ENCODE results near the gene MT1H.

The MT1H gene

GRCh38 chr16:56686758-56687157 is 17.1 kb downstream of the MT1H start:
- Histone ChIP-seq H3K27me3 (replicated peaks) (no peaks in the 10 kb centered on the region), H3K4me3 (ENCODE audit: low read depth, low read length) (no peak overlapping the region), H3K27ac (no peak overlapping the region), H3K36me3 (replicated peaks) (no peaks in the 10 kb centered on the region)
- in situ Hi-C loops (cut with HindIII; ENCODE audit: low pct_ligation_motif_present, low sequenced_read_pairs) = no loop called here
- DNase-seq = no peak
- TF ChIP-seq CTCF (IDR thresholded peaks at IDR 0.05; ENCODE audit: low read depth, low read length, missing control alignments) = no peak

- Histone ChIP-seq H3K36me3 (replicated peaks) (no peaks in the 10 kb centered on the region), H3K4me3 (ENCODE audit: low read depth, low read length) (no peak overlapping the region), H3K27me3 (replicated peaks) (no peaks in the 10 kb centered on the region), H3K27ac (no peak overlapping the region)
- in situ Hi-C loops (cut with HindIII; ENCODE audit: low pct_ligation_motif_present, low sequenced_read_pairs) = no loop called here
- DNase-seq = no peak
- peak; percentile 9 for TF ChIP-seq CTCF (IDR thresholded peaks at IDR 0.05; ENCODE audit: low read depth, low read length, missing control alignments)
Measured at GRCh38 chr16:56688762-56689161, 19.1 kb downstream of the MT1H start.

- H3K27ac ChIP-seq = no peak overlapping the region
- in situ Hi-C loops (cut with HindIII; ENCODE audit: low pct_ligation_motif_present, low sequenced_read_pairs) = no loop called here
- no peak overlapping the region for H3K4me3 ChIP-seq (ENCODE audit: low read depth, low read length)
- no peak for DNase-seq
- H3K36me3 ChIP-seq (replicated peaks) = no peaks in the 10 kb centered on the region
- H3K27me3 ChIP-seq (replicated peaks) = no peaks in the 10 kb centered on the region
- TF ChIP-seq CTCF (IDR thresholded peaks at IDR 0.05; ENCODE audit: low read depth, low read length, missing control alignments) = no peak
Measured at GRCh38 chr16:56689171-56689570, 19.6 kb downstream of the MT1H start.

- no peaks in the 10 kb centered on the region for H3K36me3 ChIP-seq (replicated peaks)
- in situ Hi-C loops (cut with HindIII; ENCODE audit: low pct_ligation_motif_present, low sequenced_read_pairs) = no loop called here
- H3K4me3 ChIP-seq (ENCODE audit: low read depth, low read length) = no peak overlapping the region
- no peak for DNase-seq
- TF ChIP-seq CTCF (IDR thresholded peaks at IDR 0.05; ENCODE audit: low read depth, low read length, missing control alignments) = no peak
- H3K27ac ChIP-seq = no peak overlapping the region
- H3K27me3 ChIP-seq (replicated peaks) = no peaks in the 10 kb centered on the region
Measured at GRCh38 chr16:56690420-56691122, 21.0 kb downstream of the MT1H start.

- Histone ChIP-seq H3K4me3 (ENCODE audit: low read depth, low read length) (no peak overlapping the region), H3K27ac (no peak overlapping the region), H3K27me3 (replicated peaks) (no peaks in the 10 kb centered on the region), H3K36me3 (replicated peaks) (no peaks in the 10 kb centered on the region)
- in situ Hi-C loops (cut with HindIII; ENCODE audit: low pct_ligation_motif_present, low sequenced_read_pairs) = no loop called here
- no peak for DNase-seq
- no peak for TF ChIP-seq CTCF (IDR thresholded peaks at IDR 0.05; ENCODE audit: low read depth, low read length, missing control alignments)
Measured at GRCh38 chr16:56691885-56692284, 22.3 kb downstream of the MT1H start.

- no peak overlapping the region for H3K4me3 ChIP-seq (ENCODE audit: low read depth, low read length)
- no peak for DNase-seq
- no peak overlapping the region for H3K27ac ChIP-seq
- no peak for TF ChIP-seq CTCF (IDR thresholded peaks at IDR 0.05; ENCODE audit: low read depth, low read length, missing control alignments)
- in situ Hi-C loops (cut with HindIII; ENCODE audit: low pct_ligation_motif_present, low sequenced_read_pairs) = no loop called here
- no peaks in the 10 kb centered on the region for H3K36me3 ChIP-seq (replicated peaks)
- no peaks in the 10 kb centered on the region for H3K27me3 ChIP-seq (replicated peaks)
Measured at GRCh38 chr16:56695246-56695645, 25.6 kb downstream of the MT1H start.

Data from brain microvascular endothelial cell (primary cell).